HG02610 (cell line): ENCODE measurements around the gene TFDP2.
A peak's percentile ranks its signal among the peaks of the same experiment; 100 is the strongest.
"Not testable (repeated sequence)": the region's sequence is repeated elsewhere in the genome, so short reads cannot be mapped to it uniquely, and the experiment has no call there.

Experiments
- ATAC-seq: cut with Tn5 transposase; IDR thresholded peaks from one replicate; pipeline ENCODE4 v1.9.1; 2021; ENCODE audit warnings: mild to moderate bottlenecking, moderate library complexity; ENCODE audit not compliant: unreplicated experiment

The TFDP2 gene

GRCh38 chr3:142148792-142149672, at the start of gene TFDP2:
Gene TFDP2, minus strand, starts transcription at chr3:142149544. Its CDS starts 47,795 bp downstream, at chr3:142101749.
- ATAC-seq, result peak; percentile 100

- ATAC-seq, result no peak
These were observed 39.5 kb upstream of the TFDP2 start for GRCh38 chr3:142188846-142189245.

GRCh38 chr3:142180761-142181362, 31.5 kb upstream of the TFDP2 start:
- no peak for ATAC-seq

GRCh38 chr3:142175478-142175877, 26.1 kb upstream of the TFDP2 start:
- ATAC-seq, result no peak

- ATAC-seq, result no peak
These were observed 25.2 kb upstream of the TFDP2 start for GRCh38 chr3:142174559-142174958.

GRCh38 chr3:142168514-142168913, 19.2 kb upstream of the TFDP2 start:
- no peak for ATAC-seq

GRCh38 chr3:142165194-142165593, 15.8 kb upstream of the TFDP2 start:
- ATAC-seq, result no peak

- no peak for ATAC-seq
These were observed 9.9 kb upstream of the TFDP2 start for GRCh38 chr3:142159083-142159740.

- ATAC-seq, result no peak
These were observed 4.8 kb upstream of the TFDP2 start for GRCh38 chr3:142154186-142154585.

GRCh38 chr3:142152384-142152783, 3.0 kb upstream of the TFDP2 start:
- ATAC-seq, result no peak

- no peak for ATAC-seq
These were observed 2.5 kb upstream of the TFDP2 start for GRCh38 chr3:142151828-142152227.

GRCh38 chr3:142151240-142151639, 1.9 kb upstream of the TFDP2 start:
- no peak for ATAC-seq

GRCh38 chr3:142150271-142150670, 927 bp upstream of the TFDP2 start:
- ATAC-seq, result no peak

- ATAC-seq, result no peak
These were observed 289 bp upstream of the TFDP2 start for GRCh38 chr3:142149673-142149992.

GRCh38 chr3:142148044-142148791, 1.1 kb downstream of the TFDP2 start:
- no peak for ATAC-seq

- not testable (repeated sequence) for ATAC-seq
These were observed 4.8 kb downstream of the TFDP2 start for GRCh38 chr3:142144587-142144986.

GRCh38 chr3:142140608-142141285, 8.6 kb downstream of the TFDP2 start:
- ATAC-seq, result not testable (repeated sequence)

- not testable (repeated sequence) for ATAC-seq
These were observed 12.3 kb downstream of the TFDP2 start for GRCh38 chr3:142137089-142137488.

GRCh38 chr3:142134799-142135325, 14.5 kb downstream of the TFDP2 start:
- ATAC-seq, result no peak

GRCh38 chr3:142129516-142130171, 19.7 kb downstream of the TFDP2 start:
- ATAC-seq, result no peak
